Peyer's patch (tissue), 4 donors: ENCODE data around the gene POLR2C.

Source experiments
- CTCF ChIP-seq, 6 experiments: fragments of 450-650 bp in 4 of 6; fragments of 200-600 bp in 2 of 6; sonication (generic) in 1 of 6; IDR thresholded peaks; one replicate each; pipeline ENCODE4 v1.5.1; 2017 to 2019; ENCODE audit warnings: antibody characterized with exemption in 6 of 6, mild to moderate bottlenecking in 3 of 6, moderate library complexity in 1 of 6
- POLR2A ChIP-seq, 2 donors: fragments of 450-650 bp; IDR thresholded peaks; one replicate each; pipeline ENCODE4 v1.5.1; 2017; ENCODE audit warnings: antibody characterized with exemption in 2 of 2, mild to moderate bottlenecking in 2 of 2, moderate library complexity in 2 of 2

GRCh38 chr16:57473176-57473840, 10.8 kb downstream of the POLR2C start:
- no peak for TF ChIP-seq CTCF (IDR thresholded peaks at IDR 0.05)
- TF ChIP-seq POLR2A (IDR thresholded peaks at IDR 0.05) = no peak
